Left ventricle myocardium inferior (tissue), 1 donor: ENCODE measurements around the gene SLC12A9. TPM values are rescaled to one million over a fixed set of nuclear protein-coding genes. Genes with fewer than 3 reads are reported as not detected.
A peak's percentile ranks its signal among the peaks of the same experiment; 100 is the strongest.

Experiments
- DNase-seq: peaks from one replicate; pipeline ENCODE4 v3.0.0-alpha.2; 2020
- H3K27ac ChIP-seq: fragments of 200-600 bp; replicated peaks from 2 replicates; pipeline ENCODE4 v1.8.0; 2021
- H3K27me3 ChIP-seq: fragments of 200-600 bp; 2 replicates; pipeline ENCODE4 v1.8.0; 2021; ENCODE audit warnings: low read depth
- H3K36me3 ChIP-seq: fragments of 200-600 bp; 2 replicates; pipeline ENCODE4 v1.8.0; 2021
- H3K4me1 ChIP-seq: fragments of 200-600 bp; 2 replicates; pipeline ENCODE4 v1.8.0; 2021
- H3K4me3 ChIP-seq: fragments of 200-600 bp; 2 replicates; pipeline ENCODE4 v1.8.0; 2021; ENCODE audit warnings: mild to moderate bottlenecking, moderate library complexity
- H3K9me3 ChIP-seq: fragments of 200-600 bp; replicated peaks from 2 replicates; pipeline ENCODE4 v1.8.0; 2021
- CTCF ChIP-seq: fragments of 200-600 bp; IDR thresholded peaks from 2 replicates; pipeline ENCODE4 v1.8.0; 2021; ENCODE audit warnings: antibody characterized with exemption, mild to moderate bottlenecking, borderline replicate concordance
- intact Hi-C: fragments of 100-400 bp; cut with micrococcal nuclease; formaldehyde crosslinking; loops from one replicate; pipeline ENCODE4 v1.11.0; 2022
- total RNA-seq: library from RNA; stranded (reverse); fragmentation: NEBNext Ultra II Directional; extraction: Animal tissue kit (Norgen Biotek cat#: 25700); gene quantifications from one replicate; pipeline ENCODE4 v1.2.1, GENCODE V29; 2021
- donor health status: DM: no; HTN: yes; CAD: no; lungs with severe emphysema.

Gene SLC12A9
- total RNA-seq, 1 donor from 2014 or later, result 10.9 TPM

DNA sequence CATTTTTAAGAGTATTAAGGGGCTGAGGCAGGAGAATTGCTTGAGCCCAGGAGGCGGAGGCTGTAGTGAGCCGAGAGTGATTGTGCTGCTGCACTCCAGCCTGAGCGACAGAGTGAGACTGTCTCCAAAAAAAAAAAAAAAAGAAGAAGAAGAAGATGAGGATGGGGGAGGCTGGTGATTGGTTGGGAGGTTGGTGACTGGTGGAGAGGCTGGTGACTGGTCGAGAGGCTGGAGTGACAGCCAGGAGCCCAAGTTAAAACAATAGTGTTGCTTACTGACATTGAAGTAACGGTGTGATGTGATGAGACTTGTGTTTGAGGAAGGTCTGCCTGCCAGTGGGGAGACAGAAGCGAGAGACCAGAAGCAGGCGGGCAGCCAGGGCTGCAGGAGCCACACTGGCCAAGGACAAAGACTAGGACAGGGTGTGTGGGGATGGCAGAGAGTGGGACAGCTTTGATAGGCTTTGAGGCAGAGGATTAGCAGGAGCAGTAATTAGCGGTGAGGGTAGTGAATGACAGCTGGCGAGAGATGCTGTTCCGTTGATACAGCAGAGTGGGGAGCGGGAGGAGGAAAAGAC is 27.3 kb downstream of the SLC12A9 start:
- peaks cover 55% of the 10 kb centered on the region for H3K4me1 ChIP-seq
- no peak overlapping the region for H3K4me3 ChIP-seq
- no peaks in the 10 kb centered on the region for H3K9me3 ChIP-seq
- H3K27me3 ChIP-seq, result no peaks in the 10 kb centered on the region
- peaks cover 74% of the 10 kb centered on the region for H3K36me3 ChIP-seq
- no peak for DNase-seq
- no peak for TF ChIP-seq CTCF
- intact Hi-C loops, result no loop called here
- H3K27ac ChIP-seq, result peak overlapping the region; percentile 61

GRCh38 chr7:100880645-100881044 is 28.1 kb downstream of the SLC12A9 start:
- Histone ChIP-seq H3K36me3 (peaks cover 83% of the 10 kb centered on the region), H3K4me1 (peaks cover 48% of the 10 kb centered on the region), H3K9me3 (no peaks in the 10 kb centered on the region), H3K27me3 (no peaks in the 10 kb centered on the region), H3K27ac (no peak overlapping the region), H3K4me3 (no peak overlapping the region)
- DNase-seq, result no peak
- TF ChIP-seq CTCF, result no peak
- intact Hi-C loops, result no loop called here

GRCh38 chr7:100881136-100881535 is 28.6 kb downstream of the SLC12A9 start:
- intact Hi-C loops, result no loop called here
- peaks cover 87% of the 10 kb centered on the region for H3K36me3 ChIP-seq
- no peaks in the 10 kb centered on the region for H3K9me3 ChIP-seq
- no peak for DNase-seq
- H3K27me3 ChIP-seq, result no peaks in the 10 kb centered on the region
- no peak overlapping the region for H3K4me3 ChIP-seq
- no peak overlapping the region for H3K27ac ChIP-seq
- peaks cover 43% of the 10 kb centered on the region for H3K4me1 ChIP-seq
- TF ChIP-seq CTCF, result no peak

GRCh38 chr7:100882201-100882600 is 29.7 kb downstream of the SLC12A9 start:
- TF ChIP-seq CTCF, result no peak
- H3K36me3 ChIP-seq, result peaks cover 87% of the 10 kb centered on the region
- no peaks in the 10 kb centered on the region for H3K27me3 ChIP-seq
- no peak overlapping the region for H3K27ac ChIP-seq
- H3K4me1 ChIP-seq, result peaks cover 36% of the 10 kb centered on the region
- H3K4me3 ChIP-seq, result no peak overlapping the region
- no peaks in the 10 kb centered on the region for H3K9me3 ChIP-seq
- intact Hi-C loops, result no loop called here
- no peak for DNase-seq

DNA sequence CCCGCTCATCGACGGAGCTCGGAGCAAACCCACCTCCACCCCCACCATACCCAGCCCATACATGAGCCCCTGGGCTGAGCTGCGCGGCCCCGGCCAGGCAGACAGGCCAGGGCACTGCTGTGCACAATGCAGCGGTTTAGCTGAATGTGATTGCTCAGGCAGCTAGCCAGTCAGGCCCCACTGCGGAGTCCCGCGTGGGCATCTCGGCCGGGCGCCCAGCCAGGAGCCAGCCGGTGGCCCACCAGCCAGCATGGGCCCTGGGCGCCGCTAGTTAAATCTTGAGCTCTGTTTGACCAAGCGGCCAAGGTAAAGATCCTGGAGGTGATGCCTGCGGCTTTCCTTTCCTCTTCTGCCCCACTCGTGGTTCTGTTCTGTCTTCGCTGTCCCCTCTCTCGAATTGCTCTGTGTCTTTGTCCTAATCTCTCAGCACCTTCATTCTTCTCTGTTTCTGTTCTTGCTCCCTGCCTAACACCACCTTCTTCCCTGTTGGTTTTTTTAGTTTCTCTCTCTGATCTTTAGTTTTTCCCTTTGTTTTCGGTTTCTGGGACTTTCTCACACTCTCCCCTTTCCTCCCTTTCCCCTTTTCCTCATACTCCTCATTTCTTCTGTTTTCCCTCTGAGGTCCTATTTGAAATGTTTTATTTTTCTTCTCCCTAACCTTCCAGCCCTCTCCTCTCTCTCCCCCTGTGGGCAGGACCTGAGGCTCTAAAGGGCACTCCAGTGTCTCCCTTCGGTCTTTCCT is 30.4 kb downstream of the SLC12A9 start:
- intact Hi-C loops, result no loop called here
- no peak for DNase-seq

More for the DNA sequence above, 30.4 kb downstream of the SLC12A9 start:
- H3K36me3 ChIP-seq, result peaks cover 87% of the 10 kb centered on the region
- no peak for TF ChIP-seq CTCF
- no peaks in the 10 kb centered on the region for H3K27me3 ChIP-seq
- no peak overlapping the region for H3K27ac ChIP-seq
- peaks cover 36% of the 10 kb centered on the region for H3K4me1 ChIP-seq
- H3K4me3 ChIP-seq, result no peak overlapping the region
- H3K9me3 ChIP-seq, result no peaks in the 10 kb centered on the region
